Fibroblast of skin of left quadriceps (primary cell): ENCODE data around the gene EIF1AX.
"Not testable (repeated sequence)": the region's sequence is repeated elsewhere in the genome, so short reads cannot be mapped to it uniquely, and the experiment has no call there.

Experiments
- DNase-seq, 2 experiments: peaks; one replicate each; pipeline ENCODE4 v3.0.0-alpha.2; 2013; ENCODE audit warnings: low read depth in 2 of 2

Gene EIF1AX

GRCh38 chrX:20127440-20127839, 14.2 kb downstream of the EIF1AX start:
- not testable (repeated sequence) for DNase-seq

GRCh38 chrX:20126833-20127232, 14.8 kb downstream of the EIF1AX start:
- not testable (repeated sequence) for DNase-seq

- DNase-seq, result no peak
Measured at GRCh38 chrX:20124964-20125363, 16.7 kb downstream of the EIF1AX start.

- no peak for DNase-seq
Measured at GRCh38 chrX:20118065-20118824, 23.4 kb downstream of the EIF1AX start.

DNA sequence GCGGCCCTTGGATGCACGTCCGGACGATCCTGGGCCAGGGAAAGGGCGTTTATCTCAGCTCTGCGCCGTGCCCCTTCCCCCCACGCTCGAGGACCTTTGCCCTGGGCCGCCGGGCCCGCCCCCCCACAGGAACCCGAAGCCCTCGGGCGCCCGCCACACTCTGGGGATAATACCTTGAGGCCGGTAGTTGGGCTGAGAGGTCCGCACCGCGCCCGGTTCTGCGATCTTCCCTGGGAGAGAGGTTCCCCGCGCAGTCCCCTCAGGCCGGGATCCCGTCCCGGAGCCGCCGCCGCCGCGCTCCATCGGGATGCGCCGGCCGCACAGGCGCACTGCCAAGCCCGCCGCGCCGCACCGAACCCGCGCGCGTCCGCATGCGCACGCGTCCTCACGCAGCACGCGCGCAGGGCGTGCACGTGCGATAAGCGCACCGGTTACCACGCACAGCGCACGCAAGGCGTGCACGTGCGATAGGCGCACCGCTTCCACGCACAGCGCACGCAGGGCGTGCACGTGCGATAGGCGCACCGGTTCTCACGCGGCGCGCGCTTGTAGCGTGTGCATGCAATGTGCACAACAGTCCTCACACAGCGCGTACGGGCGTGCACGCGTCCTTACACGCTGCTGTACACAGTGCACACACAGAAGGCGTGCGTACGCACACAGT, 24.9 kb downstream of the EIF1AX start, which contains the start of gene MAP7D2:
Gene MAP7D2, minus strand, starts transcription at position 331 of the 664 bp plus-strand sequence. Its CDS starts 28 bp downstream, at position 303.
- DNase-seq, result no peak

GRCh38 chrX:20116087-20116576, 25.5 kb downstream of the EIF1AX start:
- no peak for DNase-seq

GRCh38 chrX:20112022-20112774, 29.4 kb downstream of the EIF1AX start:
- DNase-seq, result no peak

DNA sequence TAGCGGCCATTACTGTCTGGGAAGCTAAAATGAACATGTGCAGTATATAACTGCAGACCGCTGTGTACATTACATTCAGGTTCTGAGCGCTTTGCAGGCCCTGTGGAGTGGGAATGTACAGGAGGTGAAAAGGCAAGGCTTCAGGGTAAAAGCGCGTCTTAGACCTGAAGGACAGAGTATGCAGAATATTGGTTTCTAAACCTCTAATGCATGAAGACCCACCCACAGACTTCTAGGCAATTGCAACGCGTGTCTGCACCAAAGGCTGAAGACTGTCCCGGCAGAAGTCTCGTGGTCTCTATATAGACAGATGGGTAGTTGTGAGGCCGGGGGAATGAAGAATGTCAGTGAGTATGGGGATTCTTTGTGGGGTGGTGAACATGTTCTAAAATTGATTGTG, 30.4 kb downstream of the EIF1AX start:
- no peak for DNase-seq

DNA sequence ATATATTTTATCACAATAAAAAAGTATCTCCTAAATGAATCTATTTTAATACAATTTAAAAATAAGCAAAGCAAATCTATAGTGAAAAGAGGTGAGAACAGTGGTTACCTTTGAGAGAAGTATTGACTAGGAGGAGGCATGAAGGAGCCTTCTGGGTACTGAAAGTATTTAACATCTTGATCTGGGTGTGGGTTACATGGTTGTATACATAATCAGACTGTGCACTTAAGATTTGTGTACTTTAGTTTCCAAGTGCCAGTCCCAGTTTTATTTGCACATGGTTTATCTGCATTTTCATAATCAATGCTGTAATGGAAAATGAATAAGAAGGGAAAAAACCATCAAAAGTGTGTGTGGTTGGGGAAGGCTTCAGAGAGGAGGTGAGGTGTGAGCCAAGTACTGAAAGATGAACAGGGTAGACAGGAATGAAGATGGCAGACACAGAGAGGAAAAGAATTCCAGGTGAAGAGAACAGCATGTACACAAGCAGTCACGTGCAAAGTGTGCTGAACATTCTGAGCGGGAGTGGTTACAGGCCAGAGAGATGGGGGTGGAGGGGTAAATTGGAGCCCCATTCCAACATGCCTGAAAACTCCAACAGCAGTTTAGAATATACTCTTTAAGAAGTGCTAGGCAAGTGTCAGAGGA, 39.6 kb downstream of the EIF1AX start:
- DNase-seq, result no peak

DNA sequence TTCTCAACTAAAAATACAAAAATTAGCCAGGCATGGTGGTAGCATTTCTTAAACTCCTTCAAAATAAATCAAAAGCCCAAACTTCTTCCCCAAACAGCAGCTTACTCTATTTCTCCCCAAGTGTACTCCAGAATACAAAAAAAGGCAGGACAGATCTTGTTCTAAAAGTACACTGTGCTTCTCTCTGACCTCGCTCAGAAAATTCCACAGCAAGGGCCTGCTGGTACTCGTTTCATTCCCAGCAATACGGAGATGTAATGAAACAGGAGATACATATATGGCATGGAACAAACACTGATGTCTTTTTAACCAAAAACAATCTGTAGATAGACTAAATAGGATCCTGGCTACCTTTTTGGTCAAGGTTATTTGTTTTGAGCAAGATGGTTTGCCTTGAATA, 50.1 kb downstream of the EIF1AX start:
- no peak for DNase-seq

- DNase-seq, result no peak
Measured at GRCh38 chrX:20089845-20090244, 51.8 kb downstream of the EIF1AX start.

GRCh38 chrX:20080277-20080676, 61.4 kb downstream of the EIF1AX start:
- no peak for DNase-seq
